Glomerular visceral epithelial cell (primary cell): ENCODE measurements around the gene MPST.
A peak's percentile ranks its signal among the peaks of the same experiment; 100 is the strongest.

Source experiments
- DNase-seq: peaks from one replicate; pipeline ENCODE4 v3.0.0-alpha.2; 2016; ENCODE audit errors: extremely low spot score

MPST gene

DNA sequence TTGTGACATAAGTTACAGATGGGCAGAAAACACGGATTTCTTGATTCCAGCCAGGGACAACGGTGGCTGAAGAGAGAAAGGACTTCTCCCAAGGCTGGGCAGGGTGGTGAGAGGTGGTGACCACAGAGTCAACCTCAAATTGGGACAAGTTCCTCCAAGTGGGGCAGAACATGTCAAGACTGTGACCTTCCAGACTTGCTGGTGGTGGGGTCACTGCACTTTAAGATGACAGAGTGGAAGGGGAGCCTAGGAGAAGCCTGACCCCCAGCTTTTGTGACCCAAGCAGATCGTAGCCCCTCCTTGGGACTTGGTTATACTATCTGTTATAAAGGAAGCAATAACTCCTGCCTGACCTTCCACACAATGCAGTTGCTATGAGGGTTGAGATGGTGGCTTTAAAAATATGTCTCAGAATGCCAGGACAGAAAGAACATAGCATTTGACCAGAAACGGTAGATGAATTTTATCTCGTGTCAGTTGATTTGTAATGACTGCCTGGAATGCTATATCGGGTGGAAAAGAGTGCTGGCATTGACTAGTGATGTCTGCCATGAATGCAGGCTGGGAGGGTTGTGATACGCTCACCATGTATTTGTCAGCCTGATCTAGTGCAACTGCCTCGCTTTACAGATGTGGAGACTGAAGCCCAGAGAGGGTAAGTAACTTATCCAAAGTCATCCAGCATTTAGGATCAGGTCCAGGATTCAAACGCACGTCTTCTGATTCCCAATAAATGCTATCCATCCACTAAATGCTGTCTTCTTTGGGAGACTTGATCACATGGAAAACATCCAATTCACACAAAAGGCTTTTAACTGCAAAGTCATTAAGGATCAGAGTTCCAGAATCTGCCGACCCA is 18.6 kb upstream of the MPST start:
- no peak for DNase-seq

DNA sequence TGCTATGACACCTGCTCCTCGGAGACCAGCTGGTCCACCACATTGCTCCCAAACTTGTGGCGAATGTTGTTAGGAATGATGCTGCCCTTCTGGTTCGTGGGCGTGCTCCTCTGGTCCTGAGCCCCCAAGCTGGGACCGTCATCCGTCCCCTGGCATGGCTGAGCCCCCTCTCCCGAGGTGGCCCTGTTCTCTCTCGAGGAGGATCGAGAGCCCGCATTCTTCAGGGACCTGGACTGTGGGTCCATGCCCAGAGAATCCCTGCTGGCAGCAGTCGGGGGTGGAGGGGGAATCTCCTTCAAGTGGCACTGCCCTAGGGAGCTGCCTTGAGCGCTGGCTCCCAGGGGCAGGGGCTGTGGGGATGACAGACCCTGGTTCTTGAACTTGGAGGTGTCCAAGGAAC is 17.7 kb upstream of the MPST start:
- no peak for DNase-seq

DNA sequence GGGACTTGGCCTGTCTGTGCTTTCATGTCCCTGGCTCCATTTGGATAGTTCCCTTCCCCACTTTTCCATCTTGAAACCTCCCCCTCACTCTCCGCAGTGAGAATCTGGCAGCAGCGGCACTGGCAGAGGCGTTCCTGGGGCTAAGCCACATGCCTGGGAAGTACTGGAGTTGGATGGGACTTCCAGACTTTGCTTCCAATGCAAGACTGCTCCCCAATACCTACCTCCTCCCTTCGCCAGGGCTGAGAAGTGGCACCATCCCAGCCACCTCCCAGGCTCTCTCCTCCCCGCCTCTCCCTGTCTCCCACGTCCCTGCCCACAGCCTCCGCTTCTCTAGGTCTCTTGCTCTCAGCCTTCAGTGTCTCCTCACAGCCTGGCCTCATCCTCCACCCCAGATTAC is 16.9 kb upstream of the MPST start:
- no peak for DNase-seq

DNA sequence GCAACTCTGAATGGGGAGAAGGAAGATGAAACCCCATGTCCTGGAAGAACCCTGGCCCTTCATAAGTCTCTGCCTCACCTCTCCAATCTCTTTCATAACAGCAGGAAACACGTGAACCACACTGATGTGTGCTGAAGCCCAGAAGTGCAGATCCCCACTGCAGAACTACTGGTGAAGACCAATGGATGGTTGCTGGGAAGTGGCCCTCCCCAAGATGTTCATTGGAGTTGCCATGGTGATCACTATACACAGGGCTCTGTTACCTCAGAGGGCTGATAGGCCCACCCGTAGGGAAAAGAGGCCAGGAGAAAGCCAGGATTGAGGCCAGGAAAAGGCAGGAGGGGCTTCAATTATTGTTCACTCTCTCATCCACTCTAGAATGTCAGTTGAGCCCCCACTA is 11.9 kb upstream of the MPST start:
- DNase-seq, result no peak

DNA sequence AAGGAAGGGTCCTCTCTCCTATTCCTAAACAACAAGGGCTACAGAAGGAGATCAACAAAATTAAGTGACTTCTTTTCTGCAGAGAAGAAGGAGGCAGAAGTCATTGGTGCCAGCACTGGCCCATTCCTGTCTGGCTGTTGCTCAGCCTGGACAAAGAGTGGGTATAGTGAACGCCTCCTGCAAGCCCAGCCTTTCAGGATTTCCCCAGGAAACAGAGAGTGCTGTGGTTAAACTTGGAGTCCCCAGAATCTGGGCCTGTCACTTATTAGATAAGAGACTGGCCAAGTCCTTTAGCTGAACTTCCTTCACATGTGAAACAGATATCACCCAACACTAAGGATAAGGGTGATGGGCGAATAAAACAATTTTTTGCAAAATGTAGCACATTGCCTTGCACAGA is 11.2 kb upstream of the MPST start:
- DNase-seq, result no peak

DNA sequence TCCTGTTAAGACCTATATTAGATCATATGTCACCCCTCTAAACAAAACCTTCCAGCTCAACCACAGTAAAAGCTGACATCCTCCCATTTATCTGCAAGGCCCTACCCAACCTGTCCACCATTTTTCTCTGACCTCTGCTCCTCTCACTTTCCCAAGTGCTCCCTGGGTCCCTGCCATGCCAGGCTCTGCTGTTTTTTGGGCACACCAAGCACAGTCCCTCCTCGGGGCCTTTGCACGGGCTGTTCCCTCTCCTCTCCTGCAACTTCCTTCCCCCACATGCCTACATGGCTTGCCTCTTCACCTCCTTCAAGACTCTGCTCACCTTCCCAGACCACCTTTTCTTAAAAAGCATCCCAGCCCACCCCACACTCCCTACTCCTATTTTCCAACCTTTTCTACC is 10.1 kb upstream of the MPST start:
- DNase-seq, result no peak

DNA sequence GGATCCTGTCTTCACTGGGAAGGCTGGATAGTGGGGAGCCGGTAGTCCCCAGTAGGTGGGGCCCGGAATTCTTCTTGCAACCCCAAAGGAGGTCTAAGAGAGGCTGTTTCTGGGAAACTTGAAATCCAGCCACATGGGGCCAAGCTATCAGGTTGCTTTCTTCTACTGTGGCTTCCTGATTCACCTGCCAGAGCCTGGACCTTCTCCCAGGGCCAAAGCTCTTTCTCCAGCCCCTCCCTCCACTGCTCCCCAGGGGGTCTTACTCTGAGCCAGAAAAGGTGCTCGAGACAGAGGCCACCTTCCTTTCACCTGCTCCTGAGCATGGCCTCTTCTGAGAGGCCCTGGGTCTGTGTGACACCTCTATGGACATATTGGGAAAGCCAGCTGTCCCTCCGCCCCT is 9.4 kb upstream of the MPST start:
- DNase-seq, result no peak

DNA sequence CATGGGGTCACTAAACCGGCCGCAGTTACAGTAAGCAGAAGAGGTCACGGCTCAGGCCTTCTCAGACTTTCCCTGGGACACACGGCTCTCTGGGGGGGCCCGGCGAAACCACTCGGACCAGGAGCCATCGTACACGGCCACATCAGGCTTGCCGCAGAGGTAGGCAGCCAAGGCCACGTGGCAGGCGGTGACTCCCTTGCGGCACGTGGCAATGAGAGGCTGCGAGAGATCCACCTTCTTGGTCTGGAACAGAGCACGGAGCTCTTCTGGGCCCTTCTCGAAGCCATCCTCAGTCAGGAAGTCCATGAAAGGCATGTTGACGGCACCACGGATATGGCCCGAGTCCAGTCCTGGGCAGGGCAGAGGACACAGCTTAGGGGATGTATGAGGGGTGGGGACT is 8.6 kb upstream of the MPST start:
- no peak for DNase-seq

DNA sequence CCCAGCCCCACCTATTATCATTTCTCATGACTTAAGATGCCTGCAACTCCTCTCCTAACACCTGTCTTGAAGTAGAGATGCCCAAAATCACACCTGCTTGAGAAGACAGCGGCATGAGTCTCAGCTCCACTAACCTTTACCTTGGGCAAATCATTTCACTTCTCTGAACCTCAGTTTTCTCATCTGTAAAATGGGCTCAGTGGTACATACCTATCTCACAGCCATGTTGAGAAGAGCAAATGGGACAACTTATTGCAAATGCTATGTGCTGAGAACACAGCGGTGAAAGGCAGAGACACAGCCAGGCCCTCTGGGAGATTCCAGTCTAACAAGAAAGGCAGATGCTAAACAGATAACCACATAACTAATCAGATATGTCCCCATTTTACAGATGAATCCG is 8.1 kb upstream of the MPST start:
- no peak for DNase-seq

DNA sequence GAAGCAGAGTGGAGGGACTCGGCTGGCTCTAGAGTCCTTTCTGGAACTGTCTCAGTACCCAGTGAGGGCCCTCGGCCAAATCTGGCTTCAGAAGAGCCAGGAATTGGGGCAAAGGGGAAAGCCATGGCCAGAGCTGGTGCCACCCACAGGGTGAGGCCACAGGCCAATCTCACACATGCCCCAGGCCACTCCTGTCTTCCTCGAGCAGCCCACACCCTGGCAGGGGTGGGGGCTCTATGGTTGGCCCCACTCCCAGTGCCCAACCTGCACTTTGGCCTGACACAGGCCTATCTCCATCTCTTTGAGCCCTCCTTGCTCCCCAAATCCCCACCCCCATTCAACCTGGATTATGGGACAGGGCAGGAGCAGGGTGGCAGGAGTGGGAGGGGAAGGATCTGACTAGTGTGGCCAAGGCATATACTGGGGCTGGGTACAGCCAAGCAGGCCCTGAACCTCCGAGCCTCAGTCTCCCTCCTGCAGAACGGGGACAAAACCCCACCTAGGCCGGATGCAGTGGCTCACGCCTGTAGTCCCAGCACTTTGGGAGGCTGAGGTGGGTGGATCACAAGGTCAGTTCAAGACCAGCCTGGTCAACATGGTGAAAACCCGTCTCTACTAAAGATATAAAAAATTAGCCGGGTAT is 7.2 kb upstream of the MPST start:
- no peak for DNase-seq

DNA sequence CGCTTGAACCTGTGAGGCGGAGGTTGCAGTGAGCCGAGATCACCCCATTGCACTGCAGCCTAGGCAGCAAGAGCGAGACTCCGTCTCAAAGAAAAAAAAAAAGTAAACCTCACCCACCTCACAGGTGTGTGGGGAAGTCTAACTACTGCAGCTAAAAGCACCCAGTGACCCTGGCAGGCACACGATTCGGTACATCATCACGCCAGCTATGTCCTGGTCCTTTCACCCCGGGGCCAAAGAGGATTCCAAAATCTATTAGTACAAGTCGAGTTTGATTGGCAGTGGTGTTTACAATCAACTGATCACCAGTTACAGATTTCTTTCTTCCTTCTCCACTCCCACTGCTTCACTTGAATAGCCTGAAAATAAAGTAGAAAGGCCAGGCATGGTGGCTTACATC is 6.6 kb upstream of the MPST start:
- no peak for DNase-seq

DNA sequence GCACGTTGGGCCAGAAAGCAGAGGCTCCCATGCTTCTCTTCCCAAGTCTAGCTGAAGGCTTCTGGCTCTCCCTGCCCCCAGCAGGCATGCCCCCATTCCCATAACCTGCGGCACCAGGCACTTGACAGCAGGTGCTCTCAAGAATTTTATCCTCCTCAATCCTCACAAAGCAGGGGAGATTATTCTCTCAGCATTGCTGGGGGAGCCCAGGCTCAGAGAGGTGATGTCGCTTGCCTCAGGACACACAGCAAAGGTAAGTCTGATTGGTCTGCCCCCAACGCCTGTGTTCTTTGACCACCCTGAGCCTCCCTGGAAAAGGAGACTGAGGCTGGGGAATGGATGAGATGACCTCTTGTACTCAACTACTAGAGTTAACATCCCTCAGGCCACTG is 5.1 kb upstream of the MPST start:
- no peak for DNase-seq

DNA sequence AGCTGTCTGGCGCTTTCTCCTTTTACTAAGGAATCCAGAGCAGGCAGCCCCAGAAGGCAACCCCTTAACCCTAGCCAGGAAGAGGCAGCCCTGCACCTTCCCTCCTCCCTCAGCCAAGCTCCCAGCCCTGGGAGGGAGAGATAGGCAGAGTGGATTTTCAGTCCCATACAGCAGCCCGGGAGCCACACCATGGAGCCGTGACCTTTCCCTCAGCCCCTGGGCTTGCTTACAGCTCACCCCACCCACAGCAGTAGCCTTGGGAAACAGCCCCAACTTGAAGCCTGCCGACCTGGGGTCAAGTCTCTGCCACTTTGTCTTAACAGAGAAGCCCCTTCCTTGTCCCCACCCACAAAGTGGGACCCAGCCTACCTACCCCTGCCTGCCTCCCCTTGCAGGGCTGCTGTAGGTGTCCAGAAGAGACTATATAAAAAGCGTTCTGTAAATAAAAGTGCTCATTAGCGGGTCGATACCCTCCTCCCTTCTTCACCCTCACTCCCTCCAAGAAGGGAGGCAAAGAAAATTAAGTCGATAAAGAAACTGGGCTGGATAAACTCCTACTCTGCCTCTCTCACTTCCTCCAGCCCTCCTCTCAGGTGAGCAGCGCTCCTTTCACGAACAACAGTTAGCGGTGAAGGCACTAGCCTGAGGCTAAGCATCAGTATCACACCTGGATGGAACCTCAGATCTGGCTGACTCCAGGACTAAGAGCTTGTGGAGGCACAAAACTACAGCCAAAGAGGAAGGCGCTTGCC is 4.5 kb upstream of the MPST start:
- DNase-seq, result no peak

DNA sequence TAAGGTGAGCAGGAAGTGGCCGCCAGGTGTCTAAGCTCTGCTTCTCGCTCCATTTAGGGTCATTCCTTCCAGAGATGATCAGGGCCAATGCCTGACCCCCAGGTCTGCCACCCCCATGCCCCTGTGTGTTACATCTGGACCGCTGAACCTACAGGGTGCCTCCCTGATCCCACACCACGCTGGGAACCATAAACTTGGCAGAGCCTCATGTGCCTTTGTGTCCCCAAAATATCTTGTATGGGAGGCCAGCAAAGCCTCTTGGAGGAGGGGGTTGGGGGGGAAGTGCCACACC is 4.0 kb upstream of the MPST start:
- DNase-seq, result no peak

DNA sequence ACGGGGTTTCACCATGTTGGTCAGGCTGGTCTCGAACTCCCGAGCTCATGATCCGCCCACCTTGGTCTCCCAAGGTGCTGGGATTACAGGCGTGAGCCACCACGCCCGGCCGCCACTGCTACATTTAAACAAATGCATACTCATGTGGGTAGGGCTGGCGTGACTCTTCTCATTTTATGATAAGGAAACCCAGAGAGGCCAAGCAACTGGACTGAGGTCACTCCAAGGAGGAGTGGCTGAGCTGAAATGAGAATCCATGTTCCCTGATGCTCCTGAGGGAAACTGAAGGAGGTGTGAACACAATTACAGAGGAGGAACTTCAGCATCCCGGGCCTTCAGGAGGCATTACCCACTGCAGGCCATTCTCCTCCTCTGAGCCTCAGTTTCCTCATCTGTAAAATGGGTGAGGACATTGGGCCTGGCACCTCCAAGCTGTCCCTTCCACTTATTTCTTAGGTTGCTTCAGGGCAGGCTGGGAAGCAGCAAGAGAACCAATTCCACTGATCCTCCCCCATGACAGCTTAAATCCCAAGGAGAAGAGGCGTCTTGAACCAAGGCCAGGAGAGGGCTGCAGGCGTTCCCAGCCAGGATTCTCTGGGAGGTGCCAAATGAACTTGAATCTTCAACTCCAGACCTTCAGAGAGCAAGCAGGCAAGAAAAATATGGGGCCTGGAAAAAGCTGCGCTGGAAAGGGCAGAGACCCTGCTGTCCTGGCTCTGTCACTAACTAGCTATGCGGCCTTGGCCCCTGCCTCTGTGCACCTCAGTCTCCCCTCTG is 3.2 kb upstream of the MPST start:
- no peak for DNase-seq

DNA sequence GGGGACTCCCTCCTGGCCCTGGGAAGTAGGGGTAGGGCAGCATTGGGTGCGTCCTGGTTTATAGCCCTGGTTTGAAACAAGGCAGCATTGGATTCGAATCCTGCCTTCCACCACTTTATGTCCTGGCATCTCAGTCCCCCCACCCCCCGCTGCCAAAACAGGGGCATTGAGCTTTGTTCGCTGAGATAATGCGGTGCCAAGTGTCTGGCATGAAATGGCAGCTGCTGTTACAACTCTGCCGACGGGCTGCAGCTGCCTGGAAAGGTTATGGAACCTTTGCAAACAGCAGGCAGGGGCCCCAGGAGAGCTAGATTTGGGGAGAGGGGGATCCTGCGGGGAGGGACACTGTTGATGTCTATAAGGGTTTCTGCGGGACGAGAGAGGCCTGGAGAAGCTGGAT is 2.2 kb upstream of the MPST start:
- no peak for DNase-seq

DNA sequence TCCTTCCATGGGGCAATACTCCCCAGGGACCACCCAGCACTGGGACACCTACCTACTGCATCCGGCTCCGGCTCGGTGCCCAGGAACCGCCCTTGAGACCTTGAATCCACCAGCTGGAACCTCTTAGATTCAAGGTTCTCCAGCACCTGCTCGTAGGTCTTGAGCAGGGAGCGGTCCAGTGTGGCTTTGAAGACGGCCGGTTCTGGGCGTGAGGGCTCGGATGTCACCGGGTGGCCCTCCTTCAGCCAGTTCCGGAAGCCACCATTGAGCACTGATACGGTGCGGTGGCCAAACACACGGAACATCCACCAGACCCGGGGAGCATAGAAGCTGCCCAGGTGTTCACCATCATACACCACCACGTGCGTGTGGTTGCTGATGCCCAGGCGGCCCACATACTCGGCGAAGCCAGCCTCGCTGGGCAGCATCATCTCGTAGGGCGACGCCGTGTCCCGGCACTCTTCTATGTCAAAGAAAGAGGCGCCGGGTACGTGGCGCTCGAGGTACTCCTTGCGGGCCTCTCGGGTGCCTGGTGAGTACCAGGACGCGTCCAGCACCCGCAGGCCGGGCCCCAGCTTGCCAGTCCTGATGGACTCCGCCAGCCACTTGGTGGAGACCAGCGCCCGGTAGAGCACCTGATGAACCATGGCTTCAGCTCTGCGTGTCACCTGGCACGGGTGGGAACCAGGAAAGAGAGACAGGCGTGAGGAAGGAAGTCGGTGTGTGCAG is 1.3 kb upstream of the MPST start:
- DNase-seq, result no peak

DNA sequence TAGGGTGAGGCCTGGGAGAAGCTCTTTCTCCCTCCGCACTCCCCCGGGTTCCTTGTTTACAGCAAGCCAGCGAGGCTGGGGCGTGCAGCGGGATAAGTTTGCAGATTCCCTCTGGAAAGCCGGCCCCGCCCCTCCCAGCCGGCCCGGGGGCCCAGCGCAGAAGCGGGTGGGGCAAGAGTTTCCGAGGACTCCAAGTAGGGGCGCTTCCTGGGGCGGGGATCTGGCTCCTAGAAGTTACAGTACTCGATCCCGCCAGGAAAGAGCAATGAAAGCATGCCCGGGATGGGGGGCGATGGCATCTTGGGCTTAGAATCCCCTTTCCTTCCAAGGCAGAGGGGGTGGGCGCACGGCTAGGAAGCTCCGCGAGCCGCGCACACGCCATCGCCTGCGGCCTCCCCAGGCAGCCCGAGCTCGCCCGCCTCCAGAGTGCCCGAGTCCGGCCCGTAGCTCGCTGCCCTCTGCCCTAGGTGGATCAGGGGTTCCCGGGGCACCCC is 680 bp upstream of the MPST start:
- peak; percentile 50 for DNase-seq

DNA sequence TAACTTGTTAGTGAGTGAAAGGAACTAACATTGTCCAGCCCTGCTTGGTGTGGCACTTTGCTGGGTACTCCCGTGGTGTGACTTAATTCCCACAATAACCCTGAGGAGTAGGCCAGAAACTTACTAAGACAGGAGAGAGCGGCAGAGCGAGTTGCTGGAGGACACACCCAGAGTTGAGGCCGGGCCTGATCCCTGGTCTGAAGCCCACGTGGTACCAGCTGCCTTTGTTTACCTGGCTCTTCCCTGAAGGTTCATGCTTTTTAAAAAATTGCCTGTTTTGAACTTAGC is 594 bp downstream of the MPST start:
- DNase-seq, result peak; percentile 30

DNA sequence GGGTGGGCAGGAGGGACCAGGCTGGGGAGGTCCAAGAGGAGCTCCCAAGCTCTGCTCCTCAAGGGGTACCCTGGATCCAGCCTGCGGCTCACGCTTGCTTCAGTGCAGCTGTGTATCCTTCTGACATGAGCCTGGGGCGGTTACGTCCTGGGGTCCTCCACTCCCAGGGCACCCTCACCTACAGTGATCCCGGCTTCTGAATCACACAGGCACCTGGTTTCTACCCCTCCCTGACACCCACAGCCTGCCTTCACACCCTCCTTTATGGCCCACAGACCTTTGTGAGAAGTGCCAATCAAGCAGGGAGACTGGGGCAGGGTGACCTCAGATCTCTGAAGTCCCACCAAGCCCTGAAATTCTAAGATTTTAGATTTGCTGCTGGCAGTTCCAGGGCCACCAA is 1.5 kb downstream of the MPST start:
- no peak for DNase-seq

DNA sequence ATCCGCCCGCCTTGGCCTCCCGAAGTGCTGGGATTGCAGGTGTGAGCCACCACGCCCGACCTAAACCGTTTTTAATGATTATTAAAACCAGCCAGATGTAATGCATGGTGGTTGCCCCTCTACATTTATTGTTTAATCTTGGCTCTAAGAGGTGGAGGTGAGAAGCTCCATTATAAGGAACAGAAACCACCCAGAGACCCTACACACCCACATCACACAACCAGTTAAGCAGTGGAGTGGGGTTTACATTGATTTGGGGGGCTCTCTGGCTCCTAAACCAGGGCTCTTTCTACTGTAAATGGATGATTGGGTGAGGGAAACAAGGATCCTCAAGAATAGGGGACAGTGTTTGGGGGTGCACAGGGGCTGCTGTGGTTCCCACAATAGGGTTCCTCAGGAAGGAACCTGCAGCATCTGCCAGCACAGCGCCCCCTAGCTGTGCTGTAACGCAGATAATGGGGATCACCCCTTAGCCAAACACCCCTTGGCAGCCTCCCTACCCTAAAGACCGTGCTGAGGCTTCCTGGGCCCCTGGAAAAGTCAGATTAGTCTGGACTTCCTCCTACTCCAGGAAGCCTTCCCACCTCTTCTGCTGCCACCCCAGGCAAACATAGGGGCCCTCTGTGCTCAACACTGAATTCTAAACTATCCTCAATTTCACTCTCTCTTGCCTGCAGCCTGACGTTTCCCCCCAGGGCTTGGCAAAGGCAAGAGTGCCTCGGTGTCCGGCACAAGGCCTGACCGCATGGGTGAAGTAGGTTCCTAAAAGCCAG is 2.4 kb downstream of the MPST start:
- peak; percentile 35 for DNase-seq
